AML-193 (cell line): ENCODE results near the gene NDST1.

Experiments used
- DNase-seq, 2 experiments: peaks; one replicate each; lab custom pipeline; 2025; lab: John Stamatoyannopoulos, UW

The NDST1 gene

GRCh38 chr5:150544611-150545219 lies 36.8 kb downstream of the NDST1 start:
- DNase-seq, result peak; percentile 34 to 48

DNA sequence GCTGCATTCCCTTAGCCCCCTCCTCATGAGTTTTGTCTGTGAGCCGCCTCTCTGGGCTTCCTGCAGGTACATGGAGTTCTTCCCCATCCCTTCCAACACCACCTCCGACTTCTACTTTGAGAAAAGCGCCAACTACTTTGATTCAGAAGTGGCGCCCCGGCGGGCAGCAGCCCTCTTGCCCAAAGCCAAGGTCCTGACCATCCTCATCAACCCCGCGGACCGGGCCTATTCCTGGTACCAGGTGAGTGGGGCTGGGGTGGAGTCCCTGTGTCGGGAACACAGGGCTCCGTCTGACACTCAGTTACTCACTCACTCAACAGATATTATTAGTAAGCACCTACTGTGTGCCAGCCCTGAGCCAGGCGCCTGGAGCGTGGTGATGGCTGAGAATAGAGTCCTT lies 37.3 kb downstream of the NDST1 start:
- DNase-seq, result no peak

DNA sequence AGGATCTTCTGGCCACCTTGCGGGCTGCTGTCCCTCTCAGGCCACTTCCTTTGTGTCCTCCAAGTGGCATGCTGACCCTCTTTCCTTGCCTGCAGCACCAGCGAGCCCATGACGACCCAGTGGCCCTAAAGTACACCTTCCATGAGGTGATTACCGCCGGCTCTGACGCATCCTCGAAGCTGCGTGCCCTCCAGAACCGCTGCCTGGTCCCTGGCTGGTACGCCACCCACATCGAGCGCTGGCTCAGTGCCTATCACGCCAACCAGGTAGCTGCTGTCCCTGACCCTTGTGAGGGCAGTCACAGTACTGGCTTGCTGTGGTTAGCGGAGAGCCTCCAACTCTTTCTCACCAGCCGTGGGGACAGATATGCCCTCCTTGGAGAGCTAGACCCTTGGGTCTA lies 40.2 kb downstream of the NDST1 start:
- no peak for DNase-seq

DNA sequence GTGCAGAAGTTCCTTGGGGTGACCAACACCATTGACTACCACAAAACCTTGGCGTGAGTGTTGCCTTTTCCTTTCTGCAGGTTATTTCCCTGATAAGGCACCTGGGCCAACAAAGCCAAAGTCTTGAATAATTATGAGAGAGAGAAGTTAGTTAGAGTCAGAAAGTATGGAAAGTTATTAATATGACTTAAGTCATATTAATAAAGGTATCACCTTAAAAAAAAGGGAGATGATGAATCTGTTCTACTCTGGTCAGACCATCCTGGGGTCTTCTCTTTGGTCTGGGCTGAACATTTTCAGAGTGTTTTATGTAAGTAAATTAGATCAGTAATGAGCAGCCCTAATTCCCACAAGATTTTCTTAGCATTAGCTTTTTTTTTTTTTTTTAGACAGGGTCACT lies 41.8 kb downstream of the NDST1 start:
- no peak for DNase-seq

DNA sequence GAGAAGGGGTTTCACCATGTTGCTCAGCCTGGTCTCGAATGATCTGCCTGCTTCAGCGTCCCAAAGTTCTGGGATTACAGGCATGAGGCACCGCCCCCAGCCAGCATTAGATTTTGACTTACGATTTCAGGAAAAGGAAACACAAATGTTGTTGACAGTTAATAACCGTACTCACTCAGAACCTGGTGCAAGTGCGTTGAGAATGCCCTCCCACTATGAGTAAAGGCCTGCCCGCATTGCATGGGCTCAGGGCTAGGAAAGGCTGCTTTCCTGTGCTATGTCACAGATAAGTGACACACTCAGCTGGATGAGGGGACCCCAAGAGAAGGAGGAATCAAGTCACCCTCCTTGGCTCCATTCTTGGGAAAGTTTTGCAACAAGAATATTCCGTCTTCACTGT lies 42.4 kb downstream of the NDST1 start:
- DNase-seq, result no peak

GRCh38 chr5:150551066-150551465 lies 43.1 kb downstream of the NDST1 start:
- DNase-seq, result no peak

DNA sequence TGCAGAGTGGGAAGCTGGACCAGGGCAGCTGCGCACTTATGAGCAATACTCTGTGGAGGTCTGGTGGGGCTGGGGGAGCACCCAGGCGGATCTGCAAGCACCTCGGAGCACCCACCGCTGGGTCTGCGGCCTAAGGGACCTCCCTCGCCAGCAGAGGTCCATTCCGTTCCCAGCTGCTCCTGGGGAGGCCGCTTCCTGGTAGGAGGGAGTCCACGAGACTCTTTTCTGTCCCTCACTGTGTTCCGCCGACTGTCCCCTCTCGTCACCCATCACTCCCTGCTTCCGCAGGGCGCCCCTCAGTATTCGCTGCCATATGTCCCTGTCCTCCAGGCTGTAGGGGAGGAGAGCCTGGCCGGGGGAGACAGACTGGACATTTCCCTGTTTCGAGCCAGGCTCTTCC lies 45.5 kb downstream of the NDST1 start:
- DNase-seq, result no peak

DNA sequence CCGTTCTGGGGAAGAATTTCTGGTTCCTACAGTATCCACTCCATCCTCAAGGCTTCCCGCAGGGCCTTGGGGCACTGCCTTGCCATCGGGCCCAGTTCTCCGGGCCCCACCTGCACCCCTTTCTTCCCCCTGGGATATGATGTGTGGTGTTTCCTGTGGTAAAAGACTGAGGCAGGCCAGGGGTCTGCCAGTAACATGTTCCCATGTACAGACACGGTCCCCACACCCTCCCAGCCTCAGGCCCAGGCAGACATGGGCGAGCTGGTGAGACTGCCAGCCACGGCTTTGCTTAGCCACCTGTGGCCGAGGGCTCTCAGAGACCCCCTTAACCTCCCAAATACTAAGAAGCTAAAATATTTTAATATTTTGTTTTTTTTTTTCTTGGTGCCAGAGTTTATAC lies 46.0 kb downstream of the NDST1 start:
- no peak for DNase-seq

GRCh38 chr5:150554857-150555256 lies 46.9 kb downstream of the NDST1 start:
- DNase-seq, result no peak

GRCh38 chr5:150556106-150556505 lies 48.2 kb downstream of the NDST1 start:
- DNase-seq, result no peak

DNA sequence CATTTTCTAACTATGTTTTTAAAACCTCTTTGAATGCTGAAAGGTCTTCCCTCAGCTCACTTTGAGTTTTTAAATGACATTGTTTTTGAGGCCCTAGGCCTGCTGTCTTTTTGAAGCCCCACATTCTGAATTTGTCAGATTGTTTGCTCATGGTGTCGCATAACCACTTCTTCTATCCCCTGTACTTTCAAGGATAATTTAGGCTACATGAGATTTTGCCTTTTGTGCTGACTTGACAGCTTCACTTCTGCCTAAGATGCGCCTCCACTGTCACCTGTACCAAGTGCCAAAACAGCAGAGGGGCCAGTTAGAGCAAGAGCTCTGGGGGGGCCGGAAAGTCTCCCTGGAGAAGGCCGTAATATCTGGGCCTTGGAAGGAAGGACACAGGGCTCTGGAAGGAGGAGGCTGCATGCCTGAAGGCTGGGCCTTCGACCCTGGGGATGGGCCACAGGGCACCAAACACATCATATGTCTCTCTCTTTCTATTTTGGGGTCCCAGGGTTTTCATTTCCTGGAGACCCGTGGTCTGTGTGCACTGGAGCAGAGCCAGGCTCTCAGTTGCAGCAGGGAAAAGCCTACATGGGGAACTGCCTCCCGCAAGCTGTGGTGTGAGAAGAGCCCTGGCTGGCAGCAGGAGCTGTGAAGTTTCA lies 49.1 kb downstream of the NDST1 start:
- no peak for DNase-seq

DNA sequence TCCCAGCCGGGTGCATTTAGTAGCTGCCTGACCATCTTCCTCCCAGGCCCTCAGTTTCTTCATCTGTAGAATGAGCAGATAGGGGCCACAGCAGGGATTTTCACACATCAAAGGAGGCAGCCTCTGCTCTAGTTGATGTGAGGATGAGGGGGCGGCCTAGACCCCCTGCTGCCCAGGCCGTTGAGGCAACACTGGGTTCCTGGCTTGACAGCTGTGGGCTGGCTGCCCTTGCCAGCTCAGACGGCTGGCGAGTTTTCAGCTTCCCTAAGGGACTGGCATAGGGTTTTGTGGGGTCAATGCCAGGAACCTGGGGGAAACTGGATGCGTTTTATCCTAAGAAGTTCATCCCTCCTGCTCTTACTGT lies 49.6 kb downstream of the NDST1 start:
- DNase-seq, result no peak

GRCh38 chr5:150558088-150558621 lies 50.2 kb downstream of the NDST1 start:
- DNase-seq, result no peak

DNA sequence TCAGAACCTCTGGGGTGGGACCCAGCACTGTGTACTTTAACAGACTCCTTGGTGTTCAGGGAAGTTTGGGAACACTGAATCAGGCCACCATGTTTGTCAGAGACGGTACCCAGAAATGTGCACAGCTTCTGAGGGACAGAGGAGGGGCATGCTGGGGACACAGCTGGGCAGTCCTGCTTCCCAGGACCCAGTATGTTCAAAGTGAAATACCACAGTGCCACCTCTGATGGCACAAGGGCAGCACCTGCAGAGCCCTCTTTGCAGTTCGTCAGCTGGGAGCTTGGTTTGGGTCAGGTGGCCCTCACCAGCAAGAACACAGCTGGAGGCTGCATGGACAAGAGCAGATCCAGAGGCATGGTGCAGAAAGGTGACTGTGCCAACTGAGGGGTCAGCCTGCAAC lies 51.2 kb downstream of the NDST1 start:
- no peak for DNase-seq

DNA sequence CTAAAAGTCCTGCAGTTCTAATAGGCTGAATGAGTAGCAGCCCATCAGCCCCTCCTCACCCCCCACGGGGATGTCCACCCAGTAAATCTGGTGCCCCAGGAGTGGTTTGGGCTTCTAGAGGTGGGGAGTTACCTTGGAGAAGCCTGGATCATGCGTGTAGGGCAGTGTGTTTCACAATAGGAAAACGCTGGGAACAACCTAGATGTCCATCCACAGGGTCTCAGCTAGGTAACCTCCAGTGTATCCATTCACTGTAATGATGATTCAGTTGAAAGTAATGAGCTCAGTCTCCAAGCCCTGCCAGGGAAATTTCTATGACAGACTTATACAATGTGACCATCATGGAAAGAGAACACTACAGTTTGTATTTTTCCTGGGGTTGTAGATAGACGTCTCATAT lies 51.8 kb downstream of the NDST1 start:
- no peak for DNase-seq

- DNase-seq, result peak; percentile 77 to 81
Measured at GRCh38 chr5:150560401-150561191, 52.7 kb downstream of the NDST1 start.

GRCh38 chr5:150561192-150561512 lies 53.2 kb downstream of the NDST1 start:
- DNase-seq, result no peak

DNA sequence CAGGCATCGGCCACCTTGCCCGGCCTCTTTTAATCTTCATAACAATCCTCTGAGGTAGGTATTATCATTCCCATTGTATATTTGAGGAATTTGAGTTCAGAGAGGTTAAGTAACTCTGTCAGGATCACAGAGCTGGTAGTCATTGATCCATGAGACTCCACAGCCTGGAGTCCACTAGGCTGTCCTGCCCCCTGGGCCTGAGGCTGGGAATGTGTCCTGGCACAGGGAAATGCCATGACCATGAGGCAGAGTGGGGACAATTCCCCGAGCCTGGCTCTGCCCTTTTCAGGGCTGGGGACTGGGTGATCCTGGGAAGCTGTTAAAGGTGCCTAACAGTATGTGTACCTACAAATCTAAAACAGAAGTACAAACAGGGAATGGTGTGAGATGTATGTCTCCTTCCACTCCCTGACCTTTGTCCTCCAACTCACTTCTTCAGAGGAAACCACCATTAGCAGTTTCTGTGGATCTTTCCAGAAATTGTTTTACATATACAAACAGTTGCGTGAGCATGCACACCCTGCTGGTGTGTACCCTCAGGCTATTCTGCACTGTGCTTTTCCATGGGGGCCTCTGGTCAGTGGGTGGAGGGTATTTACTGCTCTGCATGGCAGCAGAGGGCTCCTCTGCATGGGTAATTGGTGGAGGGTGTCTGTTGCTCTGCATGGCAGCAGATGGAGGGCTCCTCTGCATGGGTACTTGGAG lies 53.8 kb downstream of the NDST1 start:
- DNase-seq, result no peak

- peak; percentile 39 to 62 for DNase-seq
Measured at GRCh38 chr5:150562832-150563231, 54.9 kb downstream of the NDST1 start.

DNA sequence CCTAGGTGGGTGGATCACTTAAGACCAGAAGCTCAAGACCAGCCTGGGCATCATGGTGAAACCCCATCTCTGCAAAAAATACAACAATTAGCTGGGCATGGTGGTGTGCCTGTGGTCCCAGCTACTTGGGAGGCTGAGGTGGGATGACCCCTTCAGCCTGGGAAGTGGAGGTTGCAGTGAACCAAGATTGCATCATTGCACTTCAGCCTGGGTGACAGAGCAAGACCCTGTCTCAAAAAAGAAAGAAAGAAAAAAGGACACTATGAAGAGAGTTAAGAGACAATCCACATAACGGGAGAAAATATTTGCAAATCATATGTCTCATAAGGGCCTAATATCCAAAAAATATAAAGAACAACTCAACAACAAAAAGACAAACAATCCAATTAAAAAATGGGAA lies 57.9 kb downstream of the NDST1 start:
- DNase-seq, result no peak

DNA sequence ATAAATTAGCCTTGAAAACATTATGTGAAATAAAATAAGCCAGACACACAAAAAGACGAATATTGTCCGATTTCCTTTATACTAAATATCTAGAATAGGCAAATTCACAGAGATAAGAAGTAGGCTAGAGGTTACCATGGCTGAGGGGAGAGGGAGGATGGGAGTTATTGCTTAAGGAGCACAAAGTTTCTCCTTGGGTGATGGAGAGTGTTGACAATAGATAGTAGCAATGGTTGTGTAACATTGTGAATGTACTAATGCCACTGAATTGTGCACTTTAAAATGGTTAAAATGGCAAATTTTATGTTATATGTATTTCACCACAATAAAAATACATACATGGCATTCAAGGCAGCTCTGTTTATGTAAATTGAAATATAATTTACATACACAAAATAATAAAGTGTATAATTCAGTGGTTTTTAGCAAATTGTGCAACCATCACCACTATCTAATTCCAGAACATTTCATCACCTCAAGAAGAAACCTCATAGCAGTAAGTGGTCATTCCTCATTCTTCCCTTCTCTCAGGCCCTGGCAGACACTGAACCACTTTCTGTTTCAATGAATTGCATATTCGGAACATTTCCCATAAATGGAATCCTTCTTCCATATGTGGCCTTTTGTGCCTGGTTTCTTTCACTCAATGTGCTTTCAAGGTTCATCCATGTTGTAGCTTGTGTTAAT lies 59.2 kb downstream of the NDST1 start:
- DNase-seq, result peak; percentile 71

GRCh38 chr5:150568663-150569062 lies 60.7 kb downstream of the NDST1 start:
- no peak for DNase-seq
